Testis (tissue), 3 donors: ENCODE measurements around the gene TBC1D2. TPM values are rescaled to one million over a fixed set of nuclear protein-coding genes. Genes with fewer than 3 reads are reported as not detected.

ENCODE experiments used
- DNase-seq: peaks from one replicate; pipeline ENCODE4 v3.0.0-alpha.2; 2019
- H3K27ac ChIP-seq, 2 donors: fragments of 200-600 bp; sonication (generic); one replicate each; pipeline ENCODE4 v1.5.1; 2019
- H3K27me3 ChIP-seq: fragments of 200-600 bp; sonication (generic); one replicate; pipeline ENCODE4 v1.5.1; 2019
- H3K36me3 ChIP-seq: fragments of 200-600 bp; sonication (generic); one replicate; pipeline ENCODE4 v1.5.1; 2017; ENCODE audit warnings: low read depth; ENCODE audit errors: missing control alignments
- H3K4me1 ChIP-seq: fragments of 200-600 bp; sonication (generic); one replicate; pipeline ENCODE4 v1.5.1; 2019
- H3K4me3 ChIP-seq, 2 donors: fragments of 200-600 bp; sonication (generic); one replicate each; pipeline ENCODE4 v1.5.1; 2017 to 2019
- H3K9me3 ChIP-seq: fragments of 200-600 bp; sonication (generic); one replicate; pipeline ENCODE4 v1.5.1; 2017
- CTCF ChIP-seq, 3 experiments: fragments of 450-650 bp in 2 of 3; fragments of 200-600 bp in 1 of 3; sonication (generic) in 1 of 3; IDR thresholded peaks; one replicate each; pipeline ENCODE4 v1.5.1; 2016 to 2019; ENCODE audit warnings: antibody characterized with exemption in 3 of 3, mild to moderate bottlenecking in 2 of 3, moderate library complexity in 1 of 3
- POLR2A ChIP-seq: fragments of 450-650 bp; IDR thresholded peaks from one replicate; pipeline ENCODE4 v1.6.1; 2017; ENCODE audit warnings: antibody characterized with exemption, mild to moderate bottlenecking, moderate library complexity
- WGBS, 2 donors: methylation state at CpG; one replicate each; pipeline ENCODE4 v1.1.5; 2018; 5-methylcytosine and 5-hydroxymethylcytosine counted together
- intact Hi-C: fragments of 100-400 bp; cut with DNase I; formaldehyde crosslinking; loops from one replicate; pipeline ENCODE4 v1.15.1; 2023; ENCODE audit warnings: low total_unique reads
- polyA plus RNA-seq: library from polyadenylated mRNA; stranded (reverse); fragments of 350-450 nt; fragmentation: Illumina TruSeq; extraction: RNeasy Lipid Tissue Mini Kit (QIAGEN cat#74804); gene quantifications from one replicate; pipeline ENCODE4 v1.2.3, GENCODE V29; 2014; ENCODE audit warnings: low read depth, low replicate concordance; ENCODE audit not compliant: insufficient read depth
- total RNA-seq, 2 donors: library from RNA; depleted of rRNA; stranded (reverse); fragments of >200 nt; gene quantifications; one replicate each; pipeline ENCODE4 v1.2.3, GENCODE V29; 2016

TBC1D2 gene
- total and polyA plus RNA-seq, 3 donors from 2014 or later: 5.1 to 9.2 (median 8.5) TPM

- Histone ChIP-seq H3K4me3 (no peak overlapping the region), H3K36me3 (no peaks in the 10 kb centered on the region), H3K27ac (no peak overlapping the region), H3K4me1 (peaks cover 45% of the 10 kb centered on the region), H3K27me3 (no peaks in the 10 kb centered on the region), H3K9me3 (no peaks in the 10 kb centered on the region)
- DNase-seq: no peak
- intact Hi-C loops: no loop called here
- TF ChIP-seq POLR2A (no peak), CTCF (IDR thresholded peaks at IDR 0.05) (no peak)
- 56 to 58% methylated on average over 3 of the region's 3 CpGs for WGBS, 2 donors
These were observed 87.2 kb downstream of the TBC1D2 start for GRCh38 chr9:98168153-98168780.

GRCh38 chr9:98164912-98165311 lies 90.5 kb downstream of the TBC1D2 start:
- no peaks in the 10 kb centered on the region for H3K9me3 ChIP-seq
- H3K27ac ChIP-seq: no peak overlapping the region
- no peaks in the 10 kb centered on the region for H3K27me3 ChIP-seq
- no peaks in the 10 kb centered on the region for H3K36me3 ChIP-seq
- no peak for DNase-seq
- TF ChIP-seq CTCF (IDR thresholded peaks at IDR 0.05) (no peak), POLR2A (no peak)
- no peak overlapping the region for H3K4me3 ChIP-seq
- H3K4me1 ChIP-seq: peaks cover 26% of the 10 kb centered on the region
- 77 to 91% methylated on average over 7 of the region's 7 CpGs for whole genome bisulfite sequencing, 2 donors
- intact Hi-C loops: no loop called here

GRCh38 chr9:98162613-98163012 lies 92.8 kb downstream of the TBC1D2 start:
- no peak overlapping the region for H3K4me3 ChIP-seq
- intact Hi-C loops: no loop called here
- no peak for DNase-seq
- no peaks in the 10 kb centered on the region for H3K27me3 ChIP-seq
- peaks cover 12% of the 10 kb centered on the region for H3K4me1 ChIP-seq
- no peak for TF ChIP-seq POLR2A
- no peak for TF ChIP-seq CTCF (IDR thresholded peaks at IDR 0.05)
- H3K27ac ChIP-seq: no peak overlapping the region
- WGBS, 2 donors: 96% methylated on average over 12 of the region's 12 CpGs
- no peaks in the 10 kb centered on the region for H3K9me3 ChIP-seq
- H3K36me3 ChIP-seq: no peaks in the 10 kb centered on the region

GRCh38 chr9:98161851-98162250 lies 93.6 kb downstream of the TBC1D2 start:
- TF ChIP-seq CTCF (IDR thresholded peaks at IDR 0.05) (no peak), POLR2A (no peak)
- no peak for DNase-seq
- H3K27me3 ChIP-seq: no peaks in the 10 kb centered on the region
- 81 to 83% methylated on average over 3 to 4 of the region's 4 CpGs for WGBS, 2 donors
- no peak overlapping the region for H3K27ac ChIP-seq
- H3K4me1 ChIP-seq: peaks cover 9% of the 10 kb centered on the region
- H3K9me3 ChIP-seq: no peaks in the 10 kb centered on the region
- no peak overlapping the region for H3K4me3 ChIP-seq
- intact Hi-C loops: no loop called here
- H3K36me3 ChIP-seq: no peaks in the 10 kb centered on the region

GRCh38 chr9:98159790-98160189 lies 95.7 kb downstream of the TBC1D2 start:
- Histone ChIP-seq H3K9me3 (no peaks in the 10 kb centered on the region), H3K4me3 (no peak overlapping the region), H3K27ac (no peak overlapping the region), H3K36me3 (no peaks in the 10 kb centered on the region), H3K27me3 (no peaks in the 10 kb centered on the region), H3K4me1 (peaks cover 9% of the 10 kb centered on the region)
- no peak for DNase-seq
- intact Hi-C loops: no loop called here
- no peak for TF ChIP-seq POLR2A
- TF ChIP-seq CTCF (IDR thresholded peaks at IDR 0.05): no peak
- 72 to 78% methylated on average over 6 of the region's 6 CpGs for whole genome bisulfite sequencing, 2 donors
